ENCODE results near the gene AKT1.
"Not testable (repeated sequence)": the region's sequence is repeated elsewhere in the genome, so short reads cannot be mapped to it uniquely, and the experiment has no call there.

The AKT1 gene

DNA sequence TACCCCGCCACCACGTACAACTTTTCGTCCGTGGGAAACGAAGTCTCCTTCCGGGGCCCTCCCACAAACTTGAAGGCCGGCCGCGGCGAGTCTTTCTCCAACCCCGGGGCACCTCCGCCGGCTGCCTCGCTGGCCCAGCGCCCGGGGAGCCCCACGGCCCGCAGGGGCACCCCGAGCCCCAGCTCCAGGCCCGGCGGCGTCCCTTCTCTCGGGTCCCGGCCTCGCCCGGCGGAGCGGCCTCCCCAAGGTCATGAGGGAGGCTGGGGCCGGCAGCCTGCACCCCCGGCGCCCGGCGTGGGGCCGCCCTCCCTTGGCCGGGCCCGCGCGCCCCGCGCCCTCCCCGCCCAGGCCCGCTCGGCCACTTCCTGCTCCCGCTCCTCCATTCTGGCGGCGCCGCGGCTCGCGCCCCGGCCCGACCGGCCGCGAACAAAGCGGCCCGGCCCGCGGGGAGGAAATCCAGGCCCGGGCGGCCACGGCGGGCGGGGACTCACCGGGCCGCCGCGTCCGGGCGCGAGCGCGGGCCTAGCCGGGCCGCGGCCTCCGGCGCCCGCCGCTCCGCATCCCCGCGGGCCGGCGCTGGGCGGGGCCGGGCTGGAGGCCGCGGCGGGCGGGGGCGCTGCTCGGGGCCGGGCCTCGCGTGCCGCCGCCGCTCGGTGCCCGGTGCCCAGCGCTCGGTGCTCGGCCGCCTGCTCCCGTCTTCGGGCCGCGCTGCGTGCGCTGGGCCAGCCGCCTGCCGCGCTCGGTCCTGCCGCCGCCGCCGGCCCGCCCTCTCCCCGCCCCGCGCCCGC lies at the start of gene AKT1:
TSS of gene AKT1 (minus strand) at position 756 of the 788 bp plus-strand sequence. CDS start 3,105 bp downstream, outside the sequence.
- peak; percentile 72 for DNase-seq (ENCODE audit: low spot score)

DNA sequence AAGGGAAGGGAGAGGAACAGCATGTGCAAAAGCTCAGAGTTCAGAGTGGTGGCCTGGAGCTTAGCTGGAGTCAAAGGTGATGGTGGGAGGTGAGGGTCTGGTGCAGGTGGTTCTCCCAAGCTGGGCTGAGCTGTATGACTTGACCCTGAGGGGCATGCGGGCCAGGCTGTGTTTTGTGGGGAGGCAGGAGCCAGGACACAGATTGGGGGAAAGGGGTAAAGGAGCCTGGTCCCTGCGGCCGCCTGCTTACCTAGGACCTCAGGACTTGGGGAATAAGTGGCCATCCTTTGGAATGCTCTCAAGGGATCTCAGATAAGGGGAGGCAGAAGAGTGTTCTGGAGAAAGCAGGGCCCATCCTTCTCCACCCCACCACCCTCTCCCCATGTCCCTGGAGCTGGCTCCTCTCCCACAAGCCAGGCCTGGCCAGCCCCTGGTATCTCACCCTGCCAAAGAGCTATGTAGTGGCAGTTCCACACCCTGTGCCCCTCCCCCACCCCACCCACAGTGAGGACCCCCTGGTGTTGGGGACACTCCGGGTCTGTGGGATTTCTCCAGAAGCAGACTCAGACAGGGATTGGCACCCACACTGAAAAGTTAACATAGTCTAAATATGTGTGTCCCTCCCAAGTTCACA lies 49.6 kb upstream of the AKT1 start:
- no peak for DNase-seq (ENCODE audit: low spot score)

- no peak for DNase-seq (ENCODE audit: low spot score)
Observed at GRCh38 chr14:104844306-104845032, 48.9 kb upstream of the AKT1 start.

GRCh38 chr14:104843442-104844305 lies 48.1 kb upstream of the AKT1 start:
- peak; percentile 30 for DNase-seq (ENCODE audit: low spot score)

- no peak for DNase-seq (ENCODE audit: low spot score)
Observed at GRCh38 chr14:104843006-104843405, 47.5 kb upstream of the AKT1 start.

DNA sequence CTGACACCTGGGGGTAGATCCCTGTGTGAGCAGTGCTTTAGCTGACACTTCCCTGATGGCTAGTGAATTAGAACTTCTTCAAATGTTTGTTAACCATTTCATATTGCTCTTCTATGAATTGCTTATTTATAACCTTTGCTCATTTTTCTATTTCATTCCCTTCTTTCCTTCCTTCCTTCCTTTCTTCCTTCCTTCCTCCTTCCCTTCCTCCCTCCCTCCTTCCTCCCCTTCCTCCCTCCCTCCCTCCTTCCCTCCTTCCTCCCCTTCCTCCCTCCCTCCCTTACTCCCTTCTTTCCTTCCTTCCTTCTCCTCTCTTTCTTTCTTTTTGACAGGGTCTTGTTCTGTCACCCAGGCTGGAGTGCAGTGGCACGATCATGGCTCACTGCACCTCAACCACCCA lies 46.2 kb upstream of the AKT1 start:
- DNase-seq (ENCODE audit: low spot score) = no peak

- not testable (repeated sequence) for DNase-seq (ENCODE audit: low spot score)
Observed at GRCh38 chr14:104836171-104836935, 40.8 kb upstream of the AKT1 start.

GRCh38 chr14:104830781-104831180 lies 35.2 kb upstream of the AKT1 start:
- DNase-seq (ENCODE audit: low spot score) = no peak

GRCh38 chr14:104827177-104828055 lies 31.9 kb upstream of the AKT1 start:
- DNase-seq (ENCODE audit: low spot score) = peak; percentile 77

GRCh38 chr14:104826861-104827176 lies 31.3 kb upstream of the AKT1 start:
- no peak for DNase-seq (ENCODE audit: low spot score)

- peak; percentile 96 for DNase-seq (ENCODE audit: low spot score)
Observed at GRCh38 chr14:104826189-104826860, 30.8 kb upstream of the AKT1 start.

DNA sequence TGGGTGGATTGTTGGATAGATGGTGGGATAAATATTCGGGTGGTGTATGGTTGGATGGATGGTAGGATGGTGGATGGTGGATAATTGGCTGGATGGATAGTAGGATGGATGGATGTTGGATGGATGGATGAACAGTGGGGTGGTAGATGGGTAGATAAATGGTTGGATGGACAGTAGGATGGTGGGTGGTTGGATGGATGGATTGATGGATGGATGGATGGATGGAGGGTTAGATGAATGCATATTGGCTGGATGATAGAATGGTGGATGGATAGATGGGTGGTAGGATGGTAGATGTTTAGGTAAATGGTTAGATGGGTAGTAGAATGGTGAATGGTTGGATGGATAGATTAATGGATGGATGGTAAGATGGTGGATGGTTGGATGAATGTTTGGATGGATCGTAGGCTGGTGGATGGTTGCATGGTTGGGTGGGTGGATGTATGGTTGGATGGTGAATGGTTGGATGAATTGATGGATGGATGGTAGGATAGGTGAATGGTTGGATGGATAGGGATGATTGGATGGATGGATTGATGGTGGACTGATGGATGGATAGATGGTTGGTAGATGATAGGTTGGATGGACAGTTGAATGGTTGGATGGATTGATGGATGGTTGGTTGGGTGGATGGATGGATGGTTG lies 28.9 kb upstream of the AKT1 start:
- no peak for DNase-seq (ENCODE audit: low spot score)

DNA sequence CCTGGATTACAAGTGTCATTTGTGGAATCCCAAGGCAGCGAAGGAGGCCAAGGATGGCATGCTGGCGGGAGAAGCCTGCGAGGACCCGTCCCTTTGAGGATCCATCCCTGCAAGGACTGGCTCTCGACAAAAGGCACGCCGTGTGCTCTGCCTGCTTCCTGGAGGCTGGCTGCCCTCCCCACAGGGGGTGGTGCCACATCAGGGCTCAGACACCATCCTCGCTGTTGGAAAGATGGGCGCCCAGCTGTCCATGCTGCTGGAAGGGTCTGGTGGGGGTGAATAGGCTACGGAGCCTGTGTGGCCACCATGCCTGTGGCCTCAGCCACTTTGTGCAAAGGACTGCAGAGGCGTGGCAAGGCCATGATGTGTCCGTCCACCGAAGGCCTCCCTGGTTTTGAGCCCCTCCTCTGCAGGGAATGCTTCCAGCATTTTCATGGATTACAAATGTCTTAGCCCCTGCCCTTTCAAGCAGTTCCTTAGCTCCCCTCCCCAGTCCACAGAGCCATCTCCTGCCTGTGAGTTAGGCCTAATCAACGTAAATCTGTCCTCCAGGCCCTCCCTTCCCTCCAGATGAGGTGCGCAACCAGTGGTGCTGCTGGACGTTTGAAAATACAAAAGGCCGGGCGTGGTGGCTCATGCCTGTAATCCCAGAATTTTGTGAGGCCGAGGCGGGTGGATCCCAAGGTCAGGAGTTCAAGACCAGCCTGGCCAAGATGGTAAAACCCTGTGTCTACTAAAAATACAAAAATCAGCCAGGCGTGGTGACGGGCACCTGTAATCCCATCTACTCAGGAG lies 27.5 kb upstream of the AKT1 start:
- DNase-seq (ENCODE audit: low spot score) = no peak

DNA sequence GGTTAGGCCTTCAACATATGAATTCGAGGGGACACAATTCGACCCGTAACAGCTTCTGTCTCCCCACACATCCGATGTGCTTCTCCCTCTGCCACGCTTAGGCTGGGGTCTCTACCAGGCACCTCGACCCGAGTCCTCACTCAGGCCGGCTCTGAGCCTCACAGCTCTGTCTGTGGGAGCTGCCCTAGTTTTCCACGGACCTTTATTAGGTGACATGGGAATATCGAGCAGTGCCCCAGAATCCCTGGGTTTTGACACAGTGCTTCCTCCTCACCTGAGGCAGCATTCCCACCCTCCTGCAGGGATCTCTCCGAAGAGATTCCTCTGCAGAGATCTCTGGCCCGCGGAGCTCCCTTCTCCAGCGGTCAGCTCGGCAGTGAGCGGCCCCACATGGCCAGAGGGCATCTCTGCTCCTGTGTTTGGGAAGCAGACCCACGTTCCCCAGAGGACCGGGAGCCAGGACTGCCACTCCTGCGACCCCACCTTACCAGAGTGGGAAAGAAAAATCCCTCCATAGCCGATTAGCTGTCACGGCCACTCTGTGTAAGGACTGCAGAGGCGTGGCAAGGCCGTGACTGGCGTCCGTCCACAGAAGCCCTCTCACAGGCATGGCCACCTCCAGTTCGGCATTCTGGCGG lies 26.5 kb upstream of the AKT1 start:
- DNase-seq (ENCODE audit: low spot score) = no peak

GRCh38 chr14:104821229-104821945 lies 25.8 kb upstream of the AKT1 start:
- DNase-seq (ENCODE audit: low spot score) = no peak

GRCh38 chr14:104820669-104821228 lies 25.2 kb upstream of the AKT1 start:
- peak; percentile 84 for DNase-seq (ENCODE audit: low spot score)

GRCh38 chr14:104819361-104819781 lies 23.8 kb upstream of the AKT1 start:
- no peak for DNase-seq (ENCODE audit: low spot score)
